HG03108 (cell line): ENCODE measurements around the gene TMPRSS6.

Experiments used
- ATAC-seq: cut with Tn5 transposase; IDR thresholded peaks from one replicate; pipeline ENCODE4 v1.9.1; 2021; ENCODE audit warnings: moderate library complexity; ENCODE audit not compliant: unreplicated experiment

The TMPRSS6 gene

GRCh38 chr22:37017356-37017755 lies 92.2 kb downstream of the TMPRSS6 start:
- no peak for ATAC-seq

- ATAC-seq, result no peak
These were observed 93.2 kb downstream of the TMPRSS6 start for GRCh38 chr22:37016134-37016910.

- ATAC-seq, result no peak
These were observed 94.0 kb downstream of the TMPRSS6 start for GRCh38 chr22:37015587-37015878.
